A549 (cell line): ENCODE measurements around the gene SSBP3. TPM values are rescaled to one million over a fixed set of nuclear protein-coding genes. Genes with fewer than 3 reads are reported as not detected.

Experiments
- ATAC-seq, 2 experiments: fragments of 200-7000 bp in 1 of 2; fragments of >200 bp in 1 of 2; cut with Nextera tagmentation in 1 of 2; cut with Tn5 transposase in 1 of 2; 3 replicates each; pipeline versions ENCODE4 v1.8.0 to v1.9.1; 2018 to 2020; ENCODE audit warnings: mild to moderate bottlenecking in 1 of 2, moderate library complexity in 1 of 2
- CTCF ChIA-PET: fragments of 300-600 bp; sonication (Branson Sonifier 250); formaldehyde crosslinking; extraction: SDS; loops from one replicate; lab custom pipeline; 2021; ENCODE audit warnings: antibody characterized with exemption, inconsistent platforms; lab: Yijun Ruan, JAX
- POLR2A ChIA-PET: fragments of 350-600 bp; formaldehyde crosslinking; extraction: SDS; loops from one replicate; lab custom pipeline; 2021; ENCODE audit warnings: antibody characterized with exemption, inconsistent platforms; lab: Yijun Ruan, JAX
- DNase-seq, 2 experiments: peaks; one replicate each; pipeline versions ENCODE4 v3.0.0 to v3.0.0-alpha.2; 2011 to 2016; ENCODE audit warnings: low read depth in 1 of 2, low spot score in 1 of 2
- FAIRE-seq: peaks from 2 replicates; lab custom pipeline; 2011; peaks lifted over from hg19 to GRCh38; lab: Jason Lieb, UNC
- H3K27ac ChIP-seq, 2 experiments: fragments of >200 bp; sonication (Bioruptor Twin); formaldehyde crosslinking; 3 replicates each; pipeline ENCODE4 v1.5.1; 2016 to 2017
- H3K4me1 ChIP-seq: fragments of >200 bp; sonication (Bioruptor Twin); formaldehyde crosslinking; 3 replicates; pipeline ENCODE4 v1.6.1; 2016
- H3K4me2 ChIP-seq: fragments of >200 bp; sonication (Bioruptor Twin); formaldehyde crosslinking; 3 replicates; pipeline ENCODE4 v1.6.1; 2016
- H3K4me3 ChIP-seq: fragments of >200 bp; sonication (Bioruptor Twin); formaldehyde crosslinking; 3 replicates; pipeline ENCODE4 v1.5.1; 2016
- H3K9me3 ChIP-seq: fragments of >200 bp; sonication (Bioruptor Twin); formaldehyde crosslinking; 3 replicates; pipeline ENCODE4 v1.6.1; 2016
- CEBPB ChIP-seq, 2 experiments: fragments of >200 bp in 1 of 2; sonication (Bioruptor Twin) in 1 of 2; formaldehyde crosslinking in 1 of 2; IDR thresholded peaks; 2 replicates each; pipeline ENCODE4 v1.6.1; 2012 to 2016
- CHD4 ChIP-seq: fragments of 200-600 bp; sonication (generic); IDR thresholded peaks from 2 replicates; pipeline ENCODE4 v1.6.1; 2016; ENCODE audit warnings: antibody characterized with exemption, mild to moderate bottlenecking, borderline replicate concordance
- EHF ChIP-seq: fragments of 250-450 bp; sonication (Bioruptor Pico); IDR thresholded peaks from 2 replicates; pipeline ENCODE4 v1.5.0; 2020; ENCODE audit warnings: mild to moderate bottlenecking
- EP300 ChIP-seq, 2 experiments: fragments of >200 bp; sonication (Bioruptor Twin); formaldehyde crosslinking; IDR thresholded peaks; 2 replicates in 1 of 2; 3 replicates in 1 of 2; pipeline ENCODE4 v1.6.1; 2016 to 2017
- FOSB ChIP-seq: fragments of 250-450 bp; sonication (Bioruptor Pico); IDR thresholded peaks from 2 replicates; pipeline ENCODE4 v1.5.0; 2020; ENCODE audit warnings: mild to moderate bottlenecking, moderate library complexity
- FOXS1 ChIP-seq: fragments of 250-450 bp; sonication (Bioruptor Pico); IDR thresholded peaks from 2 replicates; pipeline ENCODE4 v1.5.0; 2020; ENCODE audit warnings: mild to moderate bottlenecking, moderate library complexity
- HMGXB4 ChIP-seq: fragments of 250-450 bp; sonication (Bioruptor Pico); IDR thresholded peaks from 2 replicates; pipeline ENCODE4 v1.5.0; 2021; ENCODE audit warnings: mild to moderate bottlenecking, moderate library complexity, borderline replicate concordance
- HOXA7 ChIP-seq: fragments of 250-450 bp; sonication (Bioruptor Pico); IDR thresholded peaks from 2 replicates; pipeline ENCODE4 v1.5.0; 2020; ENCODE audit warnings: mild to moderate bottlenecking, moderate library complexity
- MAZ ChIP-seq: fragments of 150-350 bp; IDR thresholded peaks from 2 replicates; pipeline ENCODE4 v1.6.1; 2014; ENCODE audit warnings: antibody characterized with exemption, low read depth, low read length, borderline replicate concordance
- MYC ChIP-seq: IDR thresholded peaks from 2 replicates; pipeline ENCODE4 v1.6.1; 2012; ENCODE audit warnings: mild to moderate bottlenecking, inconsistent platforms, low read length, improper control_type of control experiment, borderline replicate concordance
- NFE2L2 ChIP-seq: fragments of 150-350 bp; conservative IDR thresholded peaks from 2 replicates; pipeline ENCODE4 v1.6.1; 2014; ENCODE audit warnings: low read length
- POLR2AphosphoS2 ChIP-seq: conservative IDR thresholded peaks from 2 replicates; pipeline ENCODE4 v1.6.1; 2012; ENCODE audit warnings: low read length, improper control_type of control experiment, inconsistent platforms
- RAD21 ChIP-seq, 2 experiments: fragments of >200 bp in 1 of 2; sonication (Bioruptor Twin) in 1 of 2; formaldehyde crosslinking in 1 of 2; IDR thresholded peaks in 1 of 2; conservative IDR thresholded peaks in 1 of 2; 2 replicates in 1 of 2; 3 replicates in 1 of 2; pipeline ENCODE4 v1.6.1; 2012 to 2018; ENCODE audit warnings: inconsistent platforms in 1 of 2
- RARB ChIP-seq: fragments of 250-450 bp; sonication (Bioruptor Pico); IDR thresholded peaks from 2 replicates; pipeline ENCODE4 v1.8.0; 2021; ENCODE audit warnings: mild to moderate bottlenecking, moderate library complexity
- ZC3H11A ChIP-seq: fragments of 450-650 bp; IDR thresholded peaks from 2 replicates; pipeline ENCODE4 v1.6.1; 2014; ENCODE audit warnings: antibody characterized with exemption, mild to moderate bottlenecking
- ZNF302 ChIP-seq: fragments of 250-450 bp; sonication (Bioruptor Pico); IDR thresholded peaks from 2 replicates; pipeline ENCODE4 v1.9.0; 2021; ENCODE audit warnings: inconsistent platforms, mild to moderate bottlenecking, moderate library complexity
- ZSCAN20 ChIP-seq: fragments of 250-450 bp; sonication (Bioruptor Pico); IDR thresholded peaks from 2 replicates; pipeline ENCODE4 v1.8.0; 2022; ENCODE audit warnings: mild to moderate bottlenecking, moderate library complexity
- WGBS: methylation state at CpG from one replicate; pipeline ENCODE4 v1.1.6; 2017; ENCODE audit errors: missing lambda C conversion rate; 5-methylcytosine and 5-hydroxymethylcytosine counted together
- polyA plus RNA-seq, 4 experiments: library from polyadenylated mRNA; depleted of rRNA in 3 of 4; stranded (reverse); fragments of >200 nt; fragmentation: RNase III in 1 of 4; extraction: RNeasy Plus Mini Kit Qiagen cat#74134 plus additional on column Dnase treatment in 1 of 4; gene quantifications; 2 replicates in 3 of 4; 3 replicates in 1 of 4; pipeline ENCODE4 v1.2.3, GENCODE V29; 2011 to 2017
- TF ChIP-seq, protein P1 (sequence below): fragments of 450-650 bp; IDR thresholded peaks from 2 replicates; pipeline ENCODE4 v1.6.1; 2014; ENCODE audit warnings: antibody characterized with exemption
- TF ChIP-seq, protein P2 (sequence below): IDR thresholded peaks from 2 replicates; pipeline ENCODE4 v1.6.1; 2012

SSBP3 gene
- polyA plus RNA-seq, 2 of the 4 experiments (the other 2 are of a cell fraction), result 7.2 to 9.1 TPM

GRCh38 chr1:54362881-54363340 lies 43.3 kb downstream of the SSBP3 start:
- WGBS, result 70% methylated on average over 2 of the region's 2 CpGs
- Histone ChIP-seq H3K4me2 (no peak overlapping the region), H3K4me3 (no peak overlapping the region), H3K9me3 (no peaks in the 10 kb centered on the region), H3K27ac (peak overlapping the region in 1 of 2 experiments; percentile 41; a peak in 2 of 6 replicates), H3K4me1 (peaks cover 6% of the 10 kb centered on the region; the same call in 1 of the 3 replicates)
- no peak for FAIRE-seq
- POLR2A ChIA-PET, result no interaction called here
- DNase-seq, result peak in 1 of 2 experiments; percentile 21
- peak in 1 of 2 experiments; percentile 76; a peak in 3 of 6 replicates for ATAC-seq
- TF ChIP-seq EHF (CRISPR knock-in tag) (no peak), POLR2AphosphoS2 (no peak)
- CTCF ChIA-PET, result interaction anchor here (0.6 kb wide), 1 partner anchor 60 kb away, joined by 3 read pairs; no protein-coding TSS in a partner anchor

DNA sequence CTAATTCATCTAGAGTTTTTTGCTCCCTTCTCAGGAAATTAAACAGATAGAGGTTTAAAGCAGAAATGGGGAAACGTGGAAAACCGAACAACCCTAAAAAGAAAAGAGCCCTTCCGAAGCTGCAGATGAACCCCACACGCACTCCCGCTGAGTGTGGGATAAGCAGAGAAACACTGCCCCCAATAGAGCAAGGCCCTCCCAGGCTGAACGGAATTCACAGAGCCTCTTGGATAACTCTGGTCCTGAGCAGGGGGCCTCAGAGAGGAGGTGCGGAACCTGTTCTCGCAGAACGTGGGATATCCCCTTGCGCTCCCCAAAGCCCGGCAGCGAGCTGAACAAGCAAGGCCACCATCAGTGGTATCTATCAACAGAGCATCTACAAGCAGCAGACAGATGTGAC lies 44.9 kb downstream of the SSBP3 start:
- 88% methylated on average over 9 of the region's 12 CpGs for WGBS
- Histone ChIP-seq H3K27ac (no peak overlapping the region), H3K4me2 (no peak overlapping the region), H3K9me3 (no peaks in the 10 kb centered on the region), H3K4me1 (peaks cover 6% of the 10 kb centered on the region; the same call in 1 of the 3 replicates), H3K4me3 (no peak overlapping the region)
- FAIRE-seq, result no peak
- ATAC-seq, result no peak
- POLR2A ChIA-PET, result no interaction called here
- TF ChIP-seq NFE2L2 (no peak), EP300 (IDR thresholded peaks at IDR 0.05) (no peak), RAD21 (conservative IDR thresholded peaks at IDR 0.05 in 1 of 2, IDR thresholded peaks at IDR 0.05 in 1 of 2) (0 out of 5 replicates have a peak, but pooled peaks of 1 of the 2 experiments have one; percentile 3), HOXA7 (CRISPR knock-in tag) (no peak), CHD4 (no peak), MYC (no peak)
- TF ChIP-seq, protein P1, sequence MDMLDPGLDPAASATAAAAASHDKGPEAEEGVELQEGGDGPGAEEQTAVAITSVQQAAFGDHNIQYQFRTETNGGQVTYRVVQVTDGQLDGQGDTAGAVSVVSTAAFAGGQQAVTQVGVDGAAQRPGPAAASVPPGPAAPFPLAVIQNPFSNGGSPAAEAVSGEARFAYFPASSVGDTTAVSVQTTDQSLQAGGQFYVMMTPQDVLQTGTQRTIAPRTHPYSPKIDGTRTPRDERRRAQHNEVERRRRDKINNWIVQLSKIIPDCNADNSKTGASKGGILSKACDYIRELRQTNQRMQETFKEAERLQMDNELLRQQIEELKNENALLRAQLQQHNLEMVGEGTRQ, result no peak
- DNase-seq, result no peak
- CTCF ChIA-PET, result interaction anchor here (1.5 kb wide), 1 partner anchor 45 kb away, joined by 3 read pairs; the partner anchor contains the start of gene SSBP3

DNA sequence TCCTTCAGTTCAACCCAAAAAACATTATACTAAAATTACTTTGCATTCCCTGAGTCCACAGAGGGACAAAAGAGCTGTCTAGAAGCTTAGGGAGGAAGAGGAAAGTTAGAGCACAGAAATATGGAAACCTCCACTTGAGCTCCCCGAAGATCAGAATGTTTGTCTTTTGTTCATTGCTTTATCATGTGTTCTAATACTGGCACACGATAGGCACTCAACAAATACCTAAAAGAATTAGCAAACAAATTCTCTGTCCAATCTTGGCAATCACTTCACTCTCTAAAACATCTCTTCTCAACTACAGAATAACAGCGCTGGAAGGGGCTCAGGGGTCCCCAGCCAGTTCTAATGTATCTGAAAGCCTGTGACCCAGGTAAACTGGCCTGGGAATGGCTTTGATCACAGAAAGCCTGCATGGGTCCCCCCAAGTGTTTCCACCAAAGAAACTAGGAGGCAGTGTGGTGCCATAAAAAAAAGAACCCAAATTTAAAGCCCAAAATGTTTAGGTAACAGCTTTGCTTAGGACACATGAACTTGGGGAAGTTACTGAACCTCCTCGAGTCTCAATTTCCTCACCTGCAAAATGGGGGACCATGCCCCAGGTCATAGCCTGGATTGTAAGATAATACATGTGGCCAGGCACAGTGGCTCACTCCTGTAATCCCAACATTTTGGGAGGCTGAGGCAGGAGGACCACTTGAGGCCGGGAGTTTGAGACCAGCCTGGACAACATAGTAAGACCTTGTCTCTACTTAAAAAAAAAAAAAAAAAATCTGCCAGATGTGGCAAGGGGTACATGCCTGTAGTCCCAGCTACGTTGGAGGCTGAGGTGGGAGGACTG lies 45.8 kb downstream of the SSBP3 start:
- Histone ChIP-seq H3K9me3 (no peaks in the 10 kb centered on the region), H3K4me1 (peaks cover 6% of the 10 kb centered on the region; the same call in 1 of the 3 replicates), H3K27ac (no peak overlapping the region), H3K4me3 (no peak overlapping the region), H3K4me2 (no peak overlapping the region)
- ChIA-PET CTCF (interaction anchor here (0.7 to 1.5 kb wide), 3 partner anchors 8 to 46 kb away, joined by 3 read pairs; partner anchors contain the start of gene SSBP3), POLR2A (no interaction called here)
- TF ChIP-seq, protein P1, result no peak
- DNase-seq (no peak), FAIRE-seq (no peak), ATAC-seq (no peak)
- WGBS, result 69% methylated on average over 6 of the region's 6 CpGs

- no peak for DNase-seq
- WGBS, result 69% methylated on average over 9 of the region's 9 CpGs
- ChIA-PET POLR2A (no interaction called here), CTCF (interaction anchor here (0.7 to 1.5 kb wide), 3 partner anchors 9 to 47 kb away, joined by 3 read pairs; partner anchors contain the start of gene SSBP3)
- Histone ChIP-seq H3K4me2 (no peak overlapping the region), H3K4me1 (peaks cover 6% of the 10 kb centered on the region; the same call in 1 of the 3 replicates), H3K9me3 (no peaks in the 10 kb centered on the region), H3K27ac (no peak overlapping the region), H3K4me3 (no peak overlapping the region)
- ATAC-seq, result no peak; a peak in 1 of 6 replicates
- no peak for FAIRE-seq
- TF ChIP-seq FOSB (CRISPR knock-in tag) (no peak), CEBPB (IDR thresholded peaks at IDR 0.05) (no peak), MAZ (no peak), CHD4 (no peak), RARB (no peak), POLR2AphosphoS2 (no peak), FOXS1 (CRISPR knock-in tag) (no peak), HMGXB4 (no peak), ZSCAN20 (CRISPR knock-in tag) (no peak), MYC (no peak), ZNF302 (no peak), ZC3H11A (no peak)
- TF ChIP-seq, protein P1, result no peak
- TF ChIP-seq, protein P2, sequence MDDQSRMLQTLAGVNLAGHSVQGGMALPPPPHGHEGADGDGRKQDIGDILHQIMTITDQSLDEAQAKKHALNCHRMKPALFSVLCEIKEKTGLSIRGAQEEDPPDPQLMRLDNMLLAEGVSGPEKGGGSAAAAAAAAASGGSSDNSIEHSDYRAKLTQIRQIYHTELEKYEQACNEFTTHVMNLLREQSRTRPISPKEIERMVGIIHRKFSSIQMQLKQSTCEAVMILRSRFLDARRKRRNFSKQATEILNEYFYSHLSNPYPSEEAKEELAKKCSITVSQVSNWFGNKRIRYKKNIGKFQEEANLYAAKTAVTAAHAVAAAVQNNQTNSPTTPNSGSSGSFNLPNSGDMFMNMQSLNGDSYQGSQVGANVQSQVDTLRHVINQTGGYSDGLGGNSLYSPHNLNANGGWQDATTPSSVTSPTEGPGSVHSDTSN, result no peak
Observed at GRCh38 chr1:54359393-54360162, 46.6 kb downstream of the SSBP3 start.
